Vagina (tissue), 2 donors: ENCODE results near the gene TNIK.

Source experiments
- POLR2A ChIP-seq, 2 donors: fragments of 450-650 bp; IDR thresholded peaks; one replicate each; pipeline ENCODE4 v1.6.1; 2017; ENCODE audit warnings: antibody characterized with exemption in 2 of 2, mild to moderate bottlenecking in 2 of 2, moderate library complexity in 2 of 2
- POLR2AphosphoS5 ChIP-seq, 2 donors: sonication (generic); formaldehyde crosslinking; IDR thresholded peaks; one replicate each; pipeline ENCODE4 v1.9.0; 2017; ENCODE audit warnings: antibody characterized with exemption in 2 of 2, mild to moderate bottlenecking in 2 of 2, low read depth in 1 of 2; ENCODE audit not compliant: insufficient read depth in 1 of 2
- TF ChIP-seq, protein P1 (sequence below), 3 experiments: fragments of 450-650 bp in 2 of 3; fragments of 200-600 bp in 1 of 3; sonication (generic) in 1 of 3; IDR thresholded peaks; one replicate each; pipeline ENCODE4 v1.5.1; 2017 to 2019; ENCODE audit warnings: antibody characterized with exemption in 3 of 3, mild to moderate bottlenecking in 2 of 3, moderate library complexity in 2 of 3

DNA sequence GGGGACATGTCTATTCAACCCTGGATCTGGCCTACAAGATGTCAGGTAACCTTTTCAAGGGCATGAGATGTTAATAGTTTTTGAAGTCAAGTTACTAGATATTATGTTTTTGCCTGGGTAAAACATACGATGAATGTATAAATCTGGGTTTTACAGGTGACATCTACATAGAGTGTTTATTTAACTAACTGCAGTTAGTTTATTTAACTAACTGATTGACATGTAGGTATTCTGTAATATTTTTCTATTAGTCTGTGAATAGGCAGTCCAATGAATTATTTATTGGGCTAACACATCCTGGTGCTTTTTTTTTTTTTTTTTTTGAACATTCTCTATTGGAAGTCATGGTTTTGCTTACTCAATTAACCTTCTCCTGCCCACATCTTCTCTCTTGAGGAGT, 38.7 kb upstream of the TNIK start:
- TF ChIP-seq, protein P1, sequence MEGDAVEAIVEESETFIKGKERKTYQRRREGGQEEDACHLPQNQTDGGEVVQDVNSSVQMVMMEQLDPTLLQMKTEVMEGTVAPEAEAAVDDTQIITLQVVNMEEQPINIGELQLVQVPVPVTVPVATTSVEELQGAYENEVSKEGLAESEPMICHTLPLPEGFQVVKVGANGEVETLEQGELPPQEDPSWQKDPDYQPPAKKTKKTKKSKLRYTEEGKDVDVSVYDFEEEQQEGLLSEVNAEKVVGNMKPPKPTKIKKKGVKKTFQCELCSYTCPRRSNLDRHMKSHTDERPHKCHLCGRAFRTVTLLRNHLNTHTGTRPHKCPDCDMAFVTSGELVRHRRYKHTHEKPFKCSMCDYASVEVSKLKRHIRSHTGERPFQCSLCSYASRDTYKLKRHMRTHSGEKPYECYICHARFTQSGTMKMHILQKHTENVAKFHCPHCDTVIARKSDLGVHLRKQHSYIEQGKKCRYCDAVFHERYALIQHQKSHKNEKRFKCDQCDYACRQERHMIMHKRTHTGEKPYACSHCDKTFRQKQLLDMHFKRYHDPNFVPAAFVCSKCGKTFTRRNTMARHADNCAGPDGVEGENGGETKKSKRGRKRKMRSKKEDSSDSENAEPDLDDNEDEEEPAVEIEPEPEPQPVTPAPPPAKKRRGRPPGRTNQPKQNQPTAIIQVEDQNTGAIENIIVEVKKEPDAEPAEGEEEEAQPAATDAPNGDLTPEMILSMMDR (IDR thresholded peaks at IDR 0.05): no peak
- TF ChIP-seq POLR2A (IDR thresholded peaks at IDR 0.05) (no peak), POLR2AphosphoS5 (IDR thresholded peaks at IDR 0.05; ENCODE audit: insufficient read depth in 1 of 2, low read depth in 1 of 2) (no peak)
